PC-9 (cell line): ENCODE measurements around the gene PIK3CA. TPM values are rescaled to one million over a fixed set of nuclear protein-coding genes. Genes with fewer than 3 reads are reported as not detected.
"Not testable (repeated sequence)": the region's sequence is repeated elsewhere in the genome, so short reads cannot be mapped to it uniquely, and the experiment has no call there.

ENCODE experiments used
- BruUV-seq: library from RNA; stranded (reverse); fragments of 400-500 nt; replicated peaks from 2 replicates; lab custom pipeline; 2021; lab: Mats Ljungman, UMichigan
- CTCF ChIA-PET: fragments of 300-600 bp; sonication (Branson Sonifier 250); formaldehyde crosslinking; loops from one replicate; lab custom pipeline; 2022; ENCODE audit warnings: antibody characterized with exemption; lab: Charles Lee
- POLR2A ChIA-PET: fragments of 300-600 bp; sonication (Branson Sonifier 250); formaldehyde crosslinking; loops from one replicate; lab custom pipeline; 2022; ENCODE audit warnings: antibody characterized with exemption; ENCODE audit not compliant: unreplicated experiment; lab: Charles Lee
- DNase-seq, 2 experiments: peaks; one replicate each; pipeline versions ENCODE4 v3.0.0 to v3.0.0-alpha.2; 2015 to 2022; ENCODE audit warnings: mixed read lengths in 1 of 2
- H2AFZ ChIP-seq: fragments of 200-600 bp; sonication (generic); 2 replicates; pipeline ENCODE4 v1.8.1; 2017; ENCODE audit warnings: antibody characterized with exemption
- H3F3A ChIP-seq: fragments of 200-600 bp; sonication (generic); 2 replicates; pipeline ENCODE4 v1.8.1; 2017; ENCODE audit warnings: antibody characterized with exemption, mild to moderate bottlenecking, low read depth; ENCODE audit not compliant: insufficient read depth
- H3K27ac ChIP-seq: fragments of 200-600 bp; sonication (generic); 2 replicates; pipeline ENCODE4 v1.6.1; 2016; ENCODE audit warnings: mixed run types
- H3K27me3 ChIP-seq: fragments of 200-600 bp; sonication (generic); 2 replicates; pipeline ENCODE4 v1.6.1; 2016; ENCODE audit warnings: low read depth, mixed run types; ENCODE audit not compliant: insufficient read depth
- H3K36me3 ChIP-seq: fragments of 200-600 bp; sonication (generic); 2 replicates; pipeline ENCODE4 v1.6.1; 2016; ENCODE audit warnings: low read depth, mixed run types
- H3K4me1 ChIP-seq: fragments of 200-600 bp; sonication (generic); replicated peaks from 2 replicates; pipeline ENCODE4 v1.6.1; 2016; ENCODE audit warnings: mixed run types; ENCODE audit not compliant: insufficient read depth
- H3K4me2 ChIP-seq: fragments of 200-600 bp; sonication (generic); 2 replicates; pipeline ENCODE4 v1.6.1; 2017; ENCODE audit warnings: mixed run types
- H3K4me3 ChIP-seq: fragments of 200-600 bp; sonication (generic); 2 replicates; pipeline ENCODE4 v1.6.1; 2016; ENCODE audit warnings: mixed run types
- H3K79me2 ChIP-seq: fragments of 200-600 bp; sonication (generic); 2 replicates; pipeline ENCODE4 v1.6.1; 2017; ENCODE audit warnings: low read depth, mixed run types
- H3K9me2 ChIP-seq: fragments of 200-600 bp; sonication (generic); 2 replicates; pipeline ENCODE4 v1.8.1; 2017; ENCODE audit warnings: mild to moderate bottlenecking; ENCODE audit not compliant: insufficient read depth
- H3K9me3 ChIP-seq: fragments of 200-600 bp; sonication (generic); 2 replicates; pipeline ENCODE4 v1.8.1; 2016; ENCODE audit warnings: low read depth; ENCODE audit not compliant: insufficient read depth
- H4K20me1 ChIP-seq: fragments of 200-600 bp; sonication (generic); 2 replicates; pipeline ENCODE4 v1.8.1; 2017; ENCODE audit not compliant: insufficient read depth
- EZH2 ChIP-seq: fragments of 200-600 bp; sonication (generic); IDR thresholded peaks from 2 replicates; pipeline ENCODE4 v1.8.0; 2017; ENCODE audit warnings: antibody characterized with exemption, low read depth
- intact Hi-C: fragments of 100-400 bp; cut with micrococcal nuclease; formaldehyde crosslinking; loops from one replicate; pipeline ENCODE4 v1.10.0; 2022; ENCODE audit not compliant: unreplicated experiment
- total RNA-seq: library from RNA; stranded (reverse); gene quantifications from 2 replicates; pipeline ENCODE4 v1.2.3, GENCODE V29; 2021
- TF ChIP-seq, protein P1 (sequence below): fragments of 200-600 bp; sonication (generic); conservative IDR thresholded peaks from 2 replicates; pipeline ENCODE4 v1.6.1; 2017; ENCODE audit warnings: mixed run types, antibody characterized with exemption, mild to moderate bottlenecking, moderate library complexity

PIK3CA gene
- total RNA-seq, 1 experiment from 2014 or later = 39.9 TPM

DNA sequence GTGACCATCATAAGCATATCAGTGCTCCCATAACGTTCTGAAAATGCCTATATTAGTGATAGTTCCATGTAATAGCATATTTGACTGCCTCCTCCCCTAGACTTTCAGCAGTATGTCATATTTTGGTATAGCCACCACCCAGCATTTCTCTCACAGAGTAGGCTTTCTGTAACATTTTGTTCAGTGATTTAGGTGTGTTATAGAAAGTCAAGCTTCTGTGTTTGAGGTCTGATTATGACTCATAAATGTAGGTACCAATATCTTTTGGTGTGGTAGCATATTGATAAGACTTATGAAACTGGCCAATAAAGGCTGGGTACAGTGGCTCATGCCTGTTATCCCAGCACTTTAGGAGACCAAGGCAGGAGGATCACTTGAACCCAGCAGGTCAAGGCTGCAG, 42.3 kb upstream of the PIK3CA start:
- Histone ChIP-seq H3K27ac (no peak overlapping the region), H3K9me2 (no peaks in the 10 kb centered on the region), H2AFZ (no peak overlapping the region), H4K20me1 (no peaks in the 10 kb centered on the region), H3K36me3 (no peaks in the 10 kb centered on the region), H3K79me2 (no peaks in the 10 kb centered on the region), H3K9me3 (no peaks in the 10 kb centered on the region), H3K4me3 (no peak overlapping the region), H3K4me1 (no peaks in the 10 kb centered on the region), H3F3A (no peaks in the 10 kb centered on the region), H3K4me2 (no peak overlapping the region), H3K27me3 (no peaks in the 10 kb centered on the region)
- no peak for TF ChIP-seq EZH2
- intact Hi-C loops = loop anchor here (1.0 to 2.0 kb wide), 2 partner anchors 203 to 210 kb away; no protein-coding TSS in a partner anchor
- BruUV-seq = no TSS peak
- ChIA-PET CTCF (interaction anchor here (0.6 to 0.7 kb wide), 2 partner anchors 65 to 69 kb away, joined by 3 read pairs; no protein-coding TSS in a partner anchor), POLR2A (no interaction called here)
- no peak for DNase-seq

DNA sequence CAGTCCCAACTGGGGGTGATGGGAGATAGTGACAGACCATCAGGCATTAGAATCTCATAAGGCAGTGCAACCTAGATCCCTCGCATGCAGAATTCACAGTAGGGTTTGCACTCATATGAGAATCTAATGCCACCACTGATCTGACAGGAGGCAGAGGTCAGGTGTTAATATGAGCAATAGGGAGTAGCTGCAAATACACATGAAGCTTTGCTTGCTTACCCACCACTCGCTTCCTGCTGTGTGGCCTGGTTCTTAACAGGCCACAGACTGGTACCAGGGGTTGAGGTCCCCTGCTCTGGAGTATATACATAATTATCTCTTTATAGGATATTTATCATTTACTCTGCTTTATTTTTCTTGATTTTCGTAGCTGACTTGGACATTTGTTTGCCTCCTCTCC, 40.5 kb upstream of the PIK3CA start:
- ChIA-PET CTCF (no interaction called here), POLR2A (no interaction called here)
- Histone ChIP-seq H3K4me2 (no peak overlapping the region), H3K4me3 (no peak overlapping the region), H2AFZ (no peak overlapping the region), H3K9me2 (no peaks in the 10 kb centered on the region), H3K27ac (no peak overlapping the region), H4K20me1 (no peaks in the 10 kb centered on the region), H3K27me3 (no peaks in the 10 kb centered on the region), H3K9me3 (no peaks in the 10 kb centered on the region), H3K36me3 (no peaks in the 10 kb centered on the region), H3F3A (no peaks in the 10 kb centered on the region), H3K4me1 (no peaks in the 10 kb centered on the region), H3K79me2 (no peaks in the 10 kb centered on the region)
- BruUV-seq = no TSS peak
- intact Hi-C loops = no loop called here
- TF ChIP-seq, protein P1, sequence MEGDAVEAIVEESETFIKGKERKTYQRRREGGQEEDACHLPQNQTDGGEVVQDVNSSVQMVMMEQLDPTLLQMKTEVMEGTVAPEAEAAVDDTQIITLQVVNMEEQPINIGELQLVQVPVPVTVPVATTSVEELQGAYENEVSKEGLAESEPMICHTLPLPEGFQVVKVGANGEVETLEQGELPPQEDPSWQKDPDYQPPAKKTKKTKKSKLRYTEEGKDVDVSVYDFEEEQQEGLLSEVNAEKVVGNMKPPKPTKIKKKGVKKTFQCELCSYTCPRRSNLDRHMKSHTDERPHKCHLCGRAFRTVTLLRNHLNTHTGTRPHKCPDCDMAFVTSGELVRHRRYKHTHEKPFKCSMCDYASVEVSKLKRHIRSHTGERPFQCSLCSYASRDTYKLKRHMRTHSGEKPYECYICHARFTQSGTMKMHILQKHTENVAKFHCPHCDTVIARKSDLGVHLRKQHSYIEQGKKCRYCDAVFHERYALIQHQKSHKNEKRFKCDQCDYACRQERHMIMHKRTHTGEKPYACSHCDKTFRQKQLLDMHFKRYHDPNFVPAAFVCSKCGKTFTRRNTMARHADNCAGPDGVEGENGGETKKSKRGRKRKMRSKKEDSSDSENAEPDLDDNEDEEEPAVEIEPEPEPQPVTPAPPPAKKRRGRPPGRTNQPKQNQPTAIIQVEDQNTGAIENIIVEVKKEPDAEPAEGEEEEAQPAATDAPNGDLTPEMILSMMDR = no peak
- TF ChIP-seq EZH2 = no peak
- no peak for DNase-seq

DNA sequence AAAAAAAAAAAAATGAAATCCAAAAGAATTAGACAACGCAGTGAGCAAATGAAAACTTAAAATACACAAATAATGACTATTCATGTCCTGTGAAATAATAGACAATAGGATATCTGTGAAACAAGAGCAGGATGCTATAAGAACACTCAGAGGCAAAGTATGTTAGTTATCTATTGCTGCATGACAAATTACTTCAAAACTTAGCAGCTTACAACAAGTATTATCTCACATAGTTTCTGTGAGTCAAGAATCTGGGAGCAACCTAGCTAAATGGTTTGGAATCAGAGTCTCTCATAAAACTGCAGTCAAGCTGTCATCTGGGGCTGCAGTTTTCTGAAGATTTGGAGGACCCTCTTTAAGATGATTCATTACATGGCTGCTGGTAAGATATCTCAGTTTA, 40.1 kb upstream of the PIK3CA start:
- Histone ChIP-seq H3K36me3 (no peaks in the 10 kb centered on the region), H3K4me1 (no peaks in the 10 kb centered on the region), H3K4me3 (no peak overlapping the region), H2AFZ (no peak overlapping the region), H3K79me2 (no peaks in the 10 kb centered on the region), H3K9me2 (no peaks in the 10 kb centered on the region), H3K9me3 (no peaks in the 10 kb centered on the region), H4K20me1 (no peaks in the 10 kb centered on the region), H3K27ac (no peak overlapping the region), H3F3A (no peaks in the 10 kb centered on the region), H3K27me3 (no peaks in the 10 kb centered on the region), H3K4me2 (no peak overlapping the region)
- intact Hi-C loops = no loop called here
- CTCF ChIA-PET = no interaction called here
- no TSS peak for BruUV-seq
- TF ChIP-seq, protein P1 = no peak
- no peak for TF ChIP-seq EZH2
- POLR2A ChIA-PET = no interaction called here
- DNase-seq = no peak

DNA sequence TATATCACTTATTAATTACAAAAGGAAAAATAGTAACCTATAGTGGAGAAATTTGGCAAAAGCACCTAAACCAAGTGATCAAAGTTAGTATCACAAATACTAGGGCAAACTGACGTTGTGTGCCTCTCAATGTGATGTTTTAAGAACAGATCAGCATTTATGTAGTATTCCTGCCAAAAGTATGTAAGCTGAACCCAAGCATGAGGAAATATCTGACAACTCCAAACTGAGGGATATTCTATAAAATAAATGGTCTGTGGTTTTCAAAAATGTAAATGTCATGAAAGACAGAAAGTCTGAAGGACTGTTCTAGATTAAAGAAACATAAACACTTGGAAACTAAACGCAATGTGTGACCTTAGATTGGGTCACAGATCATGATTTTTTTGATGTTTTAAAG, 34.3 kb upstream of the PIK3CA start:
- no peaks in the 10 kb centered on the region for H3K4me1 ChIP-seq
- no peak overlapping the region for H3K27ac ChIP-seq
- BruUV-seq = no TSS peak

DNA sequence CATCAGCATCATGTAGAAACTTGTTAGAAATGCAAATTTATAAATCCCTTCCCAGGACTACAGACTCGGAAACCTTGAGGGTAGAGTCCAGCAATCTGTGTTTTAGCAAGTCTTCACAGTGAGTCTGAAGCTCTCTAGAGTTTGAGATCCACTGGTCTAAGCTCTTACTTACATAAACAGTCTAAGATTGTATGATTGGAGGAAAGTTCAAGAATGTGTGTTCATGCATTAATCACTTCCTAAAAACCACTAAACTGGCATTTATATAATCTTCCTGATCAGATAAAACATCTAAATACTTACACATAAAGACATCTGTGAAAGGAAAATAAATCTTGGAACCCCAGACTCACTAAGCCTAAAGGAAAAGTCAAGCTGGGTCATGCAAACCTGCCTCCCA, 32.7 kb upstream of the PIK3CA start:
- H3K36me3 ChIP-seq, H3K9me3 ChIP-seq, H3K27ac ChIP-seq, H3K27me3 ChIP-seq, H2AFZ ChIP-seq, H3K79me2 ChIP-seq, BruUV-seq, H3K4me1 ChIP-seq, H3K4me2 ChIP-seq, POLR2A ChIA-PET, H3K4me3 ChIP-seq, intact Hi-C loops, H3K9me2 ChIP-seq, H4K20me1 ChIP-seq, H3F3A ChIP-seq: not testable (repeated sequence)
- peak in 1 of 2 experiments; percentile 43 for DNase-seq
- CTCF ChIA-PET = interaction anchor here (0.6 kb wide), 1 partner anchor 1408 kb away, joined by 3 read pairs; no protein-coding TSS in a partner anchor

More for the DNA sequence above, 34.3 kb upstream of the PIK3CA start:
- H3K4me3 ChIP-seq = no peak overlapping the region
- H3K36me3 ChIP-seq = no peaks in the 10 kb centered on the region
- H2AFZ ChIP-seq = no peak overlapping the region
- H4K20me1 ChIP-seq = no peaks in the 10 kb centered on the region
- no peaks in the 10 kb centered on the region for H3K27me3 ChIP-seq
- no peaks in the 10 kb centered on the region for H3K9me2 ChIP-seq
- no peaks in the 10 kb centered on the region for H3K79me2 ChIP-seq
- no peaks in the 10 kb centered on the region; the same call in 1 of the 2 replicates for H3K9me3 ChIP-seq
- TF ChIP-seq, protein P1 = no peak
- ChIA-PET POLR2A (no interaction called here), CTCF (no interaction called here)
- no peak for DNase-seq
- H3K4me2 ChIP-seq = no peak overlapping the region
- H3F3A ChIP-seq = no peaks in the 10 kb centered on the region
- intact Hi-C loops = no loop called here
